IMR-90 (cell line): ENCODE data around the gene TEX48. TPM values are rescaled to one million over a fixed set of nuclear protein-coding genes. Genes with fewer than 3 reads are reported as not detected.
A peak's percentile ranks its signal among the peaks of the same experiment; 100 is the strongest.

Source experiments
- ATAC-seq: fragments of 200-7000 bp; cut with Tn5 transposase; 2 replicates; pipeline ENCODE4 v1.9.1; 2020; ENCODE audit warnings: low read depth, mild to moderate bottlenecking, moderate library complexity
- BruUV-seq: library from RNA; stranded (reverse); fragments of 400-500 nt; replicated peaks from 2 replicates; lab custom pipeline; 2021; lab: Mats Ljungman, UMichigan
- CTCF ChIA-PET: fragments of 300-600 bp; formaldehyde crosslinking; extraction: SDS; loops from one replicate; lab custom pipeline; 2021; ENCODE audit warnings: antibody characterized with exemption; lab: Yijun Ruan, JAX
- POLR2A ChIA-PET: fragments of 300-600 bp; sonication (Branson Sonifier 250); formaldehyde crosslinking; loops from one replicate; lab custom pipeline; 2022; ENCODE audit warnings: antibody characterized with exemption; ENCODE audit not compliant: unreplicated experiment; lab: Charles Lee
- DNase-seq: peaks from one replicate; pipeline ENCODE4 v3.0.0; 2013
- H2AFZ ChIP-seq: replicated peaks from 2 replicates; pipeline ENCODE3; 2013; ENCODE audit warnings: low read length, mild to moderate bottlenecking; ENCODE audit not compliant: poor library complexity
- H2AK5ac ChIP-seq: 2 replicates; pipeline ENCODE4 v1.6.1; 2013; ENCODE audit warnings: low read depth, low read length, inconsistent platforms
- H2AK9ac ChIP-seq: replicated peaks from 2 replicates; pipeline ENCODE3; 2013; ENCODE audit warnings: mild to moderate bottlenecking, low read depth, low read length, moderate library complexity; ENCODE audit not compliant: poor library complexity
- H2BK120ac ChIP-seq: 2 replicates; pipeline ENCODE4 v1.6.1; 2013; ENCODE audit warnings: low read depth, low read length, inconsistent platforms
- H2BK15ac ChIP-seq: 3 replicates; pipeline ENCODE4 v1.6.1; 2013; ENCODE audit warnings: low read depth, low read length, inconsistent platforms
- H2BK20ac ChIP-seq: 2 replicates; pipeline ENCODE4 v1.6.1; 2013; ENCODE audit warnings: low read depth, mild to moderate bottlenecking, inconsistent platforms, low read length, moderate library complexity
- H2BK5ac ChIP-seq: 2 replicates; pipeline ENCODE4 v1.6.1; 2013; ENCODE audit warnings: mild to moderate bottlenecking, low read depth, low read length, inconsistent platforms; ENCODE audit not compliant: poor library complexity, severe bottlenecking
- H3K14ac ChIP-seq: replicated peaks from 2 replicates; pipeline ENCODE4 v1.6.1; 2013; ENCODE audit warnings: low read depth, low read length, inconsistent platforms
- H3K18ac ChIP-seq: 2 replicates; pipeline ENCODE4 v1.6.1; 2013; ENCODE audit warnings: low read depth, low read length, control low read depth
- H3K23ac ChIP-seq: 2 replicates; pipeline ENCODE4 v1.6.1; 2013; ENCODE audit warnings: low read depth, low read length, inconsistent platforms
- H3K27ac ChIP-seq: 2 replicates; pipeline ENCODE4 v1.5.1; 2013; ENCODE audit warnings: mild to moderate bottlenecking, control low read depth, low read length; ENCODE audit not compliant: insufficient read depth
- H3K27me3 ChIP-seq: 2 replicates; pipeline ENCODE4 v1.6.1; 2013; ENCODE audit warnings: low read length; ENCODE audit not compliant: control insufficient read depth, insufficient read depth
- H3K36me3 ChIP-seq: 2 replicates; pipeline ENCODE4 v1.6.1; 2013; ENCODE audit warnings: low read length, mixed read lengths; ENCODE audit not compliant: control insufficient read depth, insufficient read depth
- H3K4ac ChIP-seq: 2 replicates; pipeline ENCODE4 v1.6.1; 2013; ENCODE audit warnings: low read depth, low read length, inconsistent platforms
- H3K4me1 ChIP-seq: 2 replicates; pipeline ENCODE4 v1.6.1; 2013; ENCODE audit warnings: low read length, mixed read lengths; ENCODE audit not compliant: control insufficient read depth, insufficient read depth
- H3K4me2 ChIP-seq: 2 replicates; pipeline ENCODE4 v1.6.1; 2013; ENCODE audit warnings: low read depth, mild to moderate bottlenecking, control low read depth, low read length, moderate library complexity
- H3K4me3 ChIP-seq: 2 replicates; pipeline ENCODE4 v1.5.1; 2013; ENCODE audit warnings: low read depth, mild to moderate bottlenecking, control low read depth, low read length, moderate library complexity; ENCODE audit not compliant: insufficient read depth
- H3K56ac ChIP-seq: 2 replicates; pipeline ENCODE4 v1.6.1; 2013; ENCODE audit warnings: low read length, inconsistent platforms; ENCODE audit not compliant: insufficient read depth; ENCODE audit errors: extremely low read depth
- H3K79me1 ChIP-seq, 2 experiments: 2 replicates each; pipeline ENCODE4 v1.6.1; 2013; ENCODE audit warnings: low read length in 2 of 2, inconsistent platforms in 1 of 2, low read depth in 1 of 2
- H3K9ac ChIP-seq: 2 replicates; pipeline ENCODE4 v1.6.1; 2013; ENCODE audit warnings: low read depth, low read length, control low read depth
- H3K9me1 ChIP-seq: 2 replicates; pipeline ENCODE4 v1.6.1; 2013; ENCODE audit warnings: low read length, inconsistent platforms; ENCODE audit not compliant: insufficient read depth
- H3K9me3 ChIP-seq: 2 replicates; pipeline ENCODE4 v1.6.1; 2013; ENCODE audit warnings: low read length; ENCODE audit not compliant: control insufficient read depth, insufficient read depth
- H4K20me1 ChIP-seq: 2 replicates; pipeline ENCODE4 v1.6.1; 2013; ENCODE audit warnings: low read length, inconsistent platforms; ENCODE audit not compliant: insufficient read depth
- H4K5ac ChIP-seq: 2 replicates; pipeline ENCODE4 v1.6.1; 2013; ENCODE audit warnings: mild to moderate bottlenecking, low read depth, low read length, control low read depth
- H4K8ac ChIP-seq, 2 experiments: 2 replicates each; pipeline ENCODE4 v1.6.1; 2013; ENCODE audit warnings: low read depth in 2 of 2, low read length in 2 of 2, control low read depth in 1 of 2, inconsistent platforms in 1 of 2
- H4K91ac ChIP-seq: 2 replicates; pipeline ENCODE4 v1.6.1; 2013; ENCODE audit warnings: low read depth, low read length, inconsistent platforms; ENCODE audit not compliant: insufficient read depth
- FOS ChIP-seq: fragments of 150-350 bp; IDR thresholded peaks from 2 replicates; pipeline ENCODE4 v1.6.1; 2016; ENCODE audit warnings: low read depth, low read length
- WGBS, 2 experiments: methylation state at CpG; one replicate each; pipeline versions ENCODE4 v1.1.5 to v1.1.7; 2013; ENCODE audit warnings: missing lambda C conversion rate in 2 of 2; ENCODE audit not compliant: insufficient read length in 1 of 2; ENCODE audit errors: extremely low coverage in 2 of 2; 5-methylcytosine and 5-hydroxymethylcytosine counted together
- dilution Hi-C: fragments of 300-500 bp; cut with HindIII; formaldehyde crosslinking; loops from one replicate; pipeline ENCODE4 v1.14.3; 2018; ENCODE audit warnings: low sequenced_read_pairs; ENCODE audit not compliant: unreplicated experiment
- in situ Hi-C: fragments of 300-500 bp; cut with MboI; formaldehyde crosslinking; loops from 3 replicates; pipeline ENCODE4 v1.14.3; 2019; ENCODE audit warnings: low sequenced_read_pairs, inconsistent platforms, mixed read lengths
- intact Hi-C: fragments of 100-400 bp; cut with micrococcal nuclease; formaldehyde crosslinking; loops from 2 replicates; pipeline ENCODE4 v1.10.0; 2022
- polyA plus RNA-seq, 3 experiments: library from polyadenylated mRNA; depleted of rRNA; stranded (reverse); fragments of >200 nt; gene quantifications; 2 replicates each; pipeline ENCODE4 v1.2.3, GENCODE V29; 2012; ENCODE audit warnings: low replicate concordance in 1 of 3
- total RNA-seq: library from RNA; depleted of rRNA; stranded (reverse); fragments of >200 nt; gene quantifications from 2 replicates; pipeline ENCODE4 v1.2.3, GENCODE V29; 2012

Gene TEX48
- total and polyA plus RNA-seq, 2 of the 4 experiments (the other 2 are of a cell fraction), result not detected

- H3K9me3 ChIP-seq, result no peaks in the 10 kb centered on the region
- no peak overlapping the region; the same call in 1 of the 2 replicates for H4K91ac ChIP-seq
- peak overlapping the region; percentile 26; the same call in 1 of the 2 replicates for H3K14ac ChIP-seq
- ChIA-PET CTCF (no interaction called here), POLR2A (no interaction called here)
- H3K27me3 ChIP-seq, result no peaks in the 10 kb centered on the region
- H2BK20ac ChIP-seq, result peak overlapping the region; percentile 56
- no peaks in the 10 kb centered on the region for H3K36me3 ChIP-seq
- ATAC-seq, result no peak
- DNase-seq, result no peak
- dilution Hi-C loops, result no loop called here
- WGBS, 2 experiments, result no CpG with 5 or more reads among the region's 3 CpGs
- no peak overlapping the region for H3K27ac ChIP-seq
- in situ Hi-C loops, result no loop called here
- no peak overlapping the region for H2BK5ac ChIP-seq
- no peak overlapping the region for H3K4me2 ChIP-seq
- H3K23ac ChIP-seq, result no peak overlapping the region
- no peaks in the 10 kb centered on the region for H4K20me1 ChIP-seq
- H2BK15ac ChIP-seq, result peak overlapping the region; percentile 61; the same call in 1 of the 3 replicates
- no peak overlapping the region for H2AK9ac ChIP-seq
- H3K79me1 ChIP-seq, result no peaks in the 10 kb centered on the region
- H3K4ac ChIP-seq, result peak overlapping the region; percentile 30; the same call in 1 of the 2 replicates
- no TSS peak for BruUV-seq
- no peak for TF ChIP-seq FOS
- H2AFZ ChIP-seq, result no peak overlapping the region
- no peak overlapping the region for H4K5ac ChIP-seq
- peak overlapping the region; percentile 24; the same call in 1 of the 2 replicates for H2BK120ac ChIP-seq
- H3K56ac ChIP-seq, result no peak overlapping the region
- no peak overlapping the region for H3K18ac ChIP-seq
- no peak overlapping the region for H3K4me3 ChIP-seq
- peaks cover 8% of the 10 kb centered on the region for H3K4me1 ChIP-seq
- intact Hi-C loops, result no loop called here
- peak overlapping the region; percentile 10 for H2AK5ac ChIP-seq
- no peak overlapping the region for H4K8ac ChIP-seq
- peaks cover 13% of the 10 kb centered on the region for H3K9me1 ChIP-seq
- H3K9ac ChIP-seq, result no peak overlapping the region
These were observed 7.1 kb upstream of the TEX48 start for GRCh38 chr9:114688909-114689610.
